Body of pancreas (tissue), 4 donors: ENCODE data around the gene HOXD13. TPM values are rescaled to one million over a fixed set of nuclear protein-coding genes. Genes with fewer than 3 reads are reported as not detected.

Experiments used
- ATAC-seq: fragments of 150-250 bp; one replicate; pipeline ENCODE4 v1.9.1; 2016
- DNase-seq, 4 donors: peaks; one replicate each; pipeline ENCODE4 v3.0.0-alpha.2; 2019
- H3K27ac ChIP-seq, 4 donors: fragments of 200-600 bp; sonication (generic); 1 replicate in 3 of 4; 2 replicates in 1 of 4; pipeline versions ENCODE4 v1.5.1 to v1.6.1; 2016 to 2019; ENCODE audit warnings: mild to moderate bottlenecking in 1 of 4, mixed read lengths in 1 of 4, moderate library complexity in 1 of 4
- H3K27me3 ChIP-seq, 2 donors: fragments of 200-600 bp; sonication (generic); one replicate each; pipeline ENCODE4 v1.6.0; 2016; ENCODE audit warnings: mild to moderate bottlenecking in 1 of 2
- H3K36me3 ChIP-seq, 2 donors: fragments of 200-600 bp; sonication (generic); replicated peaks in 1 of 2; 2 replicates each; pipeline ENCODE4 v1.5.1; 2016; ENCODE audit warnings: low read depth in 2 of 2; ENCODE audit not compliant: insufficient read depth in 1 of 2
- H3K4me1 ChIP-seq: fragments of 200-600 bp; sonication (generic); one replicate; pipeline ENCODE4 v1.6.0; 2016
- H3K4me3 ChIP-seq, 2 donors: fragments of 200-600 bp; sonication (generic); 1 replicate in 1 of 2; 2 replicates in 1 of 2; pipeline ENCODE4 v1.5.1; 2016 to 2019
- H3K9me3 ChIP-seq, 3 donors: fragments of 200-600 bp; sonication (generic); 1 replicate in 2 of 3; 2 replicates in 1 of 3; pipeline ENCODE4 v1.5.1; 2016
- CTCF ChIP-seq, 7 experiments: fragments of 450-650 bp in 4 of 7; fragments of 200-600 bp in 3 of 7; sonication (generic) in 3 of 7; IDR thresholded peaks; one replicate each; pipeline ENCODE4 v1.5.1; 2016 to 2019; ENCODE audit warnings: antibody characterized with exemption in 7 of 7
- POLR2A ChIP-seq, 3 donors: fragments of 450-650 bp; IDR thresholded peaks; one replicate each; pipeline ENCODE4 v1.6.1; 2016; ENCODE audit warnings: antibody characterized with exemption in 3 of 3, mild to moderate bottlenecking in 2 of 3
- WGBS, 2 donors: methylation state at CpG; one replicate each; pipeline ENCODE4 v1.1.5; 2017; 5-methylcytosine and 5-hydroxymethylcytosine counted together
- intact Hi-C: fragments of 100-400 bp; cut with DNase I; formaldehyde crosslinking; loops from one replicate; pipeline ENCODE4 v1.15.1; 2023
- total RNA-seq, 2 donors: library from RNA; depleted of rRNA; stranded (reverse); fragments of >200 nt; gene quantifications; one replicate each; pipeline ENCODE4 v1.1.0, GENCODE V29; 2016

HOXD13 gene
- total RNA-seq, 2 donors from 2014 or later: not detected

GRCh38 chr2:176142281-176142680 is 49.8 kb downstream of the HOXD13 start:
- intact Hi-C loops: loop anchor here (5.0 to 10.0 kb wide), 2 partner anchors 315 to 403 kb away; no protein-coding TSS in a partner anchor
- no peak overlapping the region for H3K27ac ChIP-seq
- WGBS, 2 donors: 65 to 96% methylated on average over 2 of the region's 2 CpGs

More at GRCh38 chr2:176142281-176142680, 49.8 kb downstream of the HOXD13 start:
- no peak for ATAC-seq
- H3K4me1 ChIP-seq: peaks cover 12% of the 10 kb centered on the region
- TF ChIP-seq POLR2A (IDR thresholded peaks at IDR 0.05) (no peak), CTCF (IDR thresholded peaks at IDR 0.05) (no peak)
- H3K9me3 ChIP-seq: no peaks in the 10 kb centered on the region
- no peak overlapping the region for H3K4me3 ChIP-seq
- H3K27me3 ChIP-seq: peaks cover 0 to 40% of the 10 kb centered on the region in 2 donors
- no peaks in the 10 kb centered on the region for H3K36me3 ChIP-seq
- no peak for DNase-seq

Other genes with a start within 250 kb of the HOXD13 start
- gene LNPK, start 90.5 kb upstream of the HOXD13 start, total RNA-seq: 10 to 100 TPM in 1 of 2 donors, 1 to 10 TPM in 1; 6.6 to 10.6 TPM
- not detected for gene EVX2, start 8.8 kb upstream of the HOXD13 start, total RNA-seq
- not detected for gene HOXD12, start 7.1 kb downstream of the HOXD13 start, total RNA-seq
- gene HOXD11, start 14.6 kb downstream of the HOXD13 start, total RNA-seq: not detected
- gene HOXD10, start 24.1 kb downstream of the HOXD13 start, total RNA-seq: under 1 TPM in 1 of 2 donors, not detected in 1; 0.26 TPM
- 1 to 10 TPM in 1 of 2 donors, under 1 TPM in 1; 0.33 to 1.6 TPM for gene HOXD9, start 30.0 kb downstream of the HOXD13 start, total RNA-seq
- gene HOXD8, start 37.0 kb downstream of the HOXD13 start, total RNA-seq: 1 to 10 TPM; 2.6 to 3.1 TPM
- gene HOXD4, start 58.8 kb downstream of the HOXD13 start, total RNA-seq: under 1 TPM in 1 of 2 donors, not detected in 1; 0.78 TPM
- under 1 TPM in 1 of 2 donors, not detected in 1; 0.26 TPM for gene HOXD3, start 64.6 kb downstream of the HOXD13 start, total RNA-seq
- under 1 TPM in 1 of 2 donors, not detected in 1; 0.26 TPM for gene HOXD1, start 95.9 kb downstream of the HOXD13 start, total RNA-seq
- gene MTX2, start 176.7 kb downstream of the HOXD13 start, total RNA-seq: 10 to 100 TPM in 1 of 2 donors, 1 to 10 TPM in 1; 6.6 to 15.6 TPM